WTC11 (cell line): ENCODE data around the gene KLHL1. TPM values are rescaled to one million over a fixed set of nuclear protein-coding genes. Genes with fewer than 3 reads are reported as not detected.

Source experiments
- ATAC-seq: fragments of 200-7000 bp; cut with Tn5 transposase; 2 replicates; pipeline ENCODE4 v1.10.0; 2021; ENCODE audit warnings: mild to moderate bottlenecking, moderate library complexity
- CTCF ChIA-PET: fragments of 300-600 bp; sonication (Branson Sonifier 250); formaldehyde crosslinking; loops from one replicate; lab custom pipeline; 2021; ENCODE audit warnings: antibody characterized with exemption; lab: Charles Lee
- POLR2A ChIA-PET: fragments of 350-600 bp; sonication (Branson Sonifier 250); formaldehyde crosslinking; loops from one replicate; lab custom pipeline; 2021; ENCODE audit warnings: antibody characterized with exemption; lab: Charles Lee
- DNase-seq: peaks from one replicate; pipeline ENCODE4 v3.0.0; 2021; ENCODE audit warnings: low spot score
- H3K27ac Mint-ChIP-seq: 2 replicates; pipeline ENCODE4 v1.8.0; 2021; ENCODE audit warnings: mixed read lengths
- H3K27me3 Mint-ChIP-seq: 2 replicates; pipeline ENCODE4 v1.8.0; 2021; ENCODE audit warnings: low read depth, mild to moderate bottlenecking, moderate library complexity, mixed read lengths
- H3K36me3 Mint-ChIP-seq: 2 replicates; pipeline ENCODE4 v1.8.0; 2021; ENCODE audit warnings: mixed read lengths
- H3K4me1 Mint-ChIP-seq: 2 replicates; pipeline ENCODE4 v1.8.0; 2022; ENCODE audit warnings: mixed read lengths
- H3K4me3 Mint-ChIP-seq: 2 replicates; pipeline ENCODE4 v1.8.0; 2021; ENCODE audit warnings: mild to moderate bottlenecking, moderate library complexity, mixed read lengths
- H3K9me3 Mint-ChIP-seq: 2 replicates; pipeline ENCODE4 v1.8.0; 2021; ENCODE audit warnings: mixed read lengths
- AR ChIP-seq: fragments of 250-450 bp; sonication (Bioruptor Pico); IDR thresholded peaks from 2 replicates; pipeline ENCODE4 v1.9.0; 2021; ENCODE audit warnings: mild to moderate bottlenecking
- ATF1 ChIP-seq: sonication (generic); formaldehyde crosslinking; IDR thresholded peaks from 2 replicates; pipeline ENCODE4 v1.8.1; 2023; ENCODE audit warnings: mild to moderate bottlenecking, moderate library complexity, missing genetic modification reagents
- E2F1 ChIP-seq: sonication (generic); formaldehyde crosslinking; IDR thresholded peaks from 2 replicates; pipeline ENCODE4 v1.8.0; 2022; ENCODE audit warnings: mild to moderate bottlenecking, missing genetic modification reagents
- FOXJ3 ChIP-seq: sonication (generic); formaldehyde crosslinking; IDR thresholded peaks from 2 replicates; pipeline ENCODE4 v1.9.0; 2021; ENCODE audit warnings: missing genetic modification reagents, mild to moderate bottlenecking, borderline replicate concordance
- GRHL2 ChIP-seq: fragments of 250-450 bp; sonication (Bioruptor Pico); IDR thresholded peaks from 2 replicates; pipeline ENCODE4 v1.8.0; 2022; ENCODE audit warnings: mild to moderate bottlenecking, moderate library complexity; ENCODE audit not compliant: insufficient replicate concordance, severe bottlenecking
- GTF2I ChIP-seq: fragments of 250-450 bp; sonication (Bioruptor Pico); conservative IDR thresholded peaks from 2 replicates; pipeline ENCODE4 v1.4.0; 2021; ENCODE audit warnings: mild to moderate bottlenecking
- MLX ChIP-seq: sonication (generic); formaldehyde crosslinking; IDR thresholded peaks from 2 replicates; pipeline ENCODE4 v1.8.1; 2023; ENCODE audit warnings: mild to moderate bottlenecking, missing genetic modification reagents, moderate library complexity
- NR3C1 ChIP-seq: sonication (generic); formaldehyde crosslinking; conservative IDR thresholded peaks from 2 replicates; pipeline ENCODE4 v1.8.1; 2023; ENCODE audit warnings: low read depth, mild to moderate bottlenecking, missing genetic modification reagents
- RORB ChIP-seq: fragments of 250-450 bp; sonication (Bioruptor Pico); IDR thresholded peaks from 2 replicates; pipeline ENCODE4 v1.9.0; 2021; ENCODE audit warnings: mild to moderate bottlenecking
- SOX15 ChIP-seq: fragments of 250-450 bp; sonication (Bioruptor Pico); IDR thresholded peaks from 2 replicates; pipeline ENCODE4 v1.9.0; 2021; ENCODE audit warnings: mild to moderate bottlenecking
- TEAD4 ChIP-seq: sonication (generic); formaldehyde crosslinking; IDR thresholded peaks from 2 replicates; pipeline ENCODE4 v1.8.0; 2022; ENCODE audit warnings: mild to moderate bottlenecking, missing genetic modification reagents
- USF1 ChIP-seq: sonication (generic); formaldehyde crosslinking; IDR thresholded peaks from 2 replicates; pipeline ENCODE4 v1.8.0; 2022; ENCODE audit warnings: mild to moderate bottlenecking, missing genetic modification reagents
- ZNF232 ChIP-seq: sonication (generic); formaldehyde crosslinking; IDR thresholded peaks from 2 replicates; pipeline ENCODE4 v1.8.0; 2022; ENCODE audit warnings: mild to moderate bottlenecking, missing genetic modification reagents
- total RNA-seq: library from RNA; stranded (reverse); gene quantifications from 3 replicates; pipeline ENCODE4 v1.2.3, GENCODE V29; 2021
- TF ChIP-seq, protein P1 (sequence below): sonication (generic); formaldehyde crosslinking; IDR thresholded peaks from 2 replicates; pipeline ENCODE4 v1.8.0; 2023; ENCODE audit warnings: mild to moderate bottlenecking, missing genetic modification reagents
- TF ChIP-seq, protein P2 (sequence below): sonication (generic); formaldehyde crosslinking; IDR thresholded peaks from 2 replicates; pipeline ENCODE4 v1.8.1; 2022; ENCODE audit warnings: low read depth, mild to moderate bottlenecking, moderate library complexity, missing genetic modification reagents, borderline replicate concordance
- TF ChIP-seq, protein P3 (sequence below): sonication (generic); formaldehyde crosslinking; IDR thresholded peaks from 2 replicates; pipeline ENCODE4 v1.8.1; 2023; ENCODE audit warnings: mild to moderate bottlenecking, missing genetic modification reagents, moderate library complexity

KLHL1 gene
- total RNA-seq, 1 experiment from 2014 or later: not detected

DNA sequence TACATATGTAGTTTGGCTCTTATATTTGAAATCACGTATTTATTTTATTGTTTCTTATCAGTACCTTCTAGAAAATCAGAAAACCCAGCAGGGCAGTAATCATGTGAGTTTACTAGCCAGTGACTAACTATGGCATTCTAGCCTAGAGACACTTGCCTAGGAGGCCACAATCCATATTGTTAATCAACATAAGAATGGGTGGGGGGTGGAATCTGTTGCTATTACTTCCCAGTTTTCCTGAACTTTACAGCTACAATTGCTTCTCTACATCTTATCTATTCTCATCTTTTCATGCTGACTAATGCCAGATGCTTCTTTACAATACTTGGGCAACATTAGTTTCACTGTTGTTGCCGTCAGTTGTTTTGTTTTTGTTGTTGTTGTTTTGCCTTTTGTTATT is 19.3 kb downstream of the KLHL1 start (continued):
- TF ChIP-seq USF1 (CRISPR knock-in tag): no peak
- TF ChIP-seq, all 79 proteins: peak for 0

GRCh38 chr13:70087247-70087646 is 21.0 kb downstream of the KLHL1 start:
- no peak for TF ChIP-seq SOX15 (CRISPR knock-in tag)
- Mint-ChIP-seq H3K27ac (no peak overlapping the region), H3K9me3 (no peaks in the 10 kb centered on the region), H3K36me3 (no peaks in the 10 kb centered on the region), H3K27me3 (no peaks in the 10 kb centered on the region), H3K4me3 (no peak overlapping the region), H3K4me1 (peaks cover 19% of the 10 kb centered on the region)
- DNase-seq (no peak), ATAC-seq (no peak)
- ChIA-PET CTCF (no interaction called here), POLR2A (no interaction called here)

DNA sequence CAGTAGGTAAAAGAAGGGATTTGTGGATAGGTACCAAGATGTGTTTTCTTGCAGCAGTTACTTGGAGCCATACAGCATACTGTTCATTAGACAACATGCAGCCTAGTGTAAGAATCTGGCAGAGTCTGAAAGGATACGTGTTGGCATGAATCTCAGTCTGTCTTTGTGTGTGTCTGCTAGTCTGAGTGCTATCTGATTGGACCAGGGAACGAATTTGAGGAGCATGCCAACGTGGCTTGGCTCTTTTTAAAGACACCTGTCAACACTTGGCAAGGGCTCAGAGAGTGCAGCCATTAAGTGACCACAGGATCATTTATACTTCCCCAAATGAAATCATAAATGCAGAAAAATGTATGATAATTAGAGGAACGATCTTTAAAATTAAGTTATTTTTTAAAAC is 28.2 kb downstream of the KLHL1 start:
- H3K27me3 Mint-ChIP-seq: no peaks in the 10 kb centered on the region
- ChIA-PET CTCF (no interaction called here), POLR2A (no interaction called here)
- H3K9me3 Mint-ChIP-seq: no peaks in the 10 kb centered on the region; the same call in 1 of the 2 replicates
- H3K4me3 Mint-ChIP-seq: no peak overlapping the region
- DNase-seq (no peak), ATAC-seq (no peak)
- H3K36me3 Mint-ChIP-seq: no peaks in the 10 kb centered on the region
- no peak overlapping the region for H3K27ac Mint-ChIP-seq
- no peaks in the 10 kb centered on the region for H3K4me1 Mint-ChIP-seq
- no peak for TF ChIP-seq AR
- TF ChIP-seq GTF2I (CRISPR knock-in tag): no peak
- no peak for TF ChIP-seq MLX
- no peak for TF ChIP-seq NR3C1 (CRISPR knock-in tag)
- no peak for TF ChIP-seq E2F1 (CRISPR knock-in tag)
- TF ChIP-seq ATF1 (CRISPR knock-in tag): no peak
- TF ChIP-seq, protein P1, sequence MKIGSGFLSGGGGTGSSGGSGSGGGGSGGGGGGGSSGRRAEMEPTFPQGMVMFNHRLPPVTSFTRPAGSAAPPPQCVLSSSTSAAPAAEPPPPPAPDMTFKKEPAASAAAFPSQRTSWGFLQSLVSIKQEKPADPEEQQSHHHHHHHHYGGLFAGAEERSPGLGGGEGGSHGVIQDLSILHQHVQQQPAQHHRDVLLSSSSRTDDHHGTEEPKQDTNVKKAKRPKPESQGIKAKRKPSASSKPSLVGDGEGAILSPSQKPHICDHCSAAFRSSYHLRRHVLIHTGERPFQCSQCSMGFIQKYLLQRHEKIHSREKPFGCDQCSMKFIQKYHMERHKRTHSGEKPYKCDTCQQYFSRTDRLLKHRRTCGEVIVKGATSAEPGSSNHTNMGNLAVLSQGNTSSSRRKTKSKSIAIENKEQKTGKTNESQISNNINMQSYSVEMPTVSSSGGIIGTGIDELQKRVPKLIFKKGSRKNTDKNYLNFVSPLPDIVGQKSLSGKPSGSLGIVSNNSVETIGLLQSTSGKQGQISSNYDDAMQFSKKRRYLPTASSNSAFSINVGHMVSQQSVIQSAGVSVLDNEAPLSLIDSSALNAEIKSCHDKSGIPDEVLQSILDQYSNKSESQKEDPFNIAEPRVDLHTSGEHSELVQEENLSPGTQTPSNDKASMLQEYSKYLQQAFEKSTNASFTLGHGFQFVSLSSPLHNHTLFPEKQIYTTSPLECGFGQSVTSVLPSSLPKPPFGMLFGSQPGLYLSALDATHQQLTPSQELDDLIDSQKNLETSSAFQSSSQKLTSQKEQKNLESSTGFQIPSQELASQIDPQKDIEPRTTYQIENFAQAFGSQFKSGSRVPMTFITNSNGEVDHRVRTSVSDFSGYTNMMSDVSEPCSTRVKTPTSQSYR (CRISPR knock-in tag): no peak
- TF ChIP-seq ZNF232 (CRISPR knock-in tag): no peak
- no peak for TF ChIP-seq FOXJ3 (CRISPR knock-in tag)
- no peak for TF ChIP-seq GRHL2
- TF ChIP-seq, protein P2, sequence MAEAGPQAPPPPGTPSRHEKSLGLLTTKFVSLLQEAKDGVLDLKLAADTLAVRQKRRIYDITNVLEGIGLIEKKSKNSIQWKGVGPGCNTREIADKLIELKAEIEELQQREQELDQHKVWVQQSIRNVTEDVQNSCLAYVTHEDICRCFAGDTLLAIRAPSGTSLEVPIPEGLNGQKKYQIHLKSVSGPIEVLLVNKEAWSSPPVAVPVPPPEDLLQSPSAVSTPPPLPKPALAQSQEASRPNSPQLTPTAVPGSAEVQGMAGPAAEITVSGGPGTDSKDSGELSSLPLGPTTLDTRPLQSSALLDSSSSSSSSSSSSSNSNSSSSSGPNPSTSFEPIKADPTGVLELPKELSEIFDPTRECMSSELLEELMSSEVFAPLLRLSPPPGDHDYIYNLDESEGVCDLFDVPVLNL (CRISPR knock-in tag): no peak
- no peak for TF ChIP-seq RORB (CRISPR knock-in tag)
- TF ChIP-seq TEAD4: no peak
- TF ChIP-seq, protein P3, sequence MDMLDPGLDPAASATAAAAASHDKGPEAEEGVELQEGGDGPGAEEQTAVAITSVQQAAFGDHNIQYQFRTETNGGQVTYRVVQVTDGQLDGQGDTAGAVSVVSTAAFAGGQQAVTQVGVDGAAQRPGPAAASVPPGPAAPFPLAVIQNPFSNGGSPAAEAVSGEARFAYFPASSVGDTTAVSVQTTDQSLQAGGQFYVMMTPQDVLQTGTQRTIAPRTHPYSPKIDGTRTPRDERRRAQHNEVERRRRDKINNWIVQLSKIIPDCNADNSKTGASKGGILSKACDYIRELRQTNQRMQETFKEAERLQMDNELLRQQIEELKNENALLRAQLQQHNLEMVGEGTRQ: no peak
